SHP77 (cell line): ENCODE results near the gene RBMS2.
"Not testable (repeated sequence)": the region's sequence is repeated elsewhere in the genome, so short reads cannot be mapped to it uniquely, and the experiment has no call there.

Source experiments
- DNase-seq, 2 experiments: peaks; one replicate each; lab custom pipeline; 2025; lab: John Stamatoyannopoulos, UW

Gene RBMS2

GRCh38 chr12:56517854-56518253 is 3.8 kb upstream of the RBMS2 start:
- DNase-seq: no peak

GRCh38 chr12:56518570-56518969 is 3.0 kb upstream of the RBMS2 start:
- no peak for DNase-seq

DNA sequence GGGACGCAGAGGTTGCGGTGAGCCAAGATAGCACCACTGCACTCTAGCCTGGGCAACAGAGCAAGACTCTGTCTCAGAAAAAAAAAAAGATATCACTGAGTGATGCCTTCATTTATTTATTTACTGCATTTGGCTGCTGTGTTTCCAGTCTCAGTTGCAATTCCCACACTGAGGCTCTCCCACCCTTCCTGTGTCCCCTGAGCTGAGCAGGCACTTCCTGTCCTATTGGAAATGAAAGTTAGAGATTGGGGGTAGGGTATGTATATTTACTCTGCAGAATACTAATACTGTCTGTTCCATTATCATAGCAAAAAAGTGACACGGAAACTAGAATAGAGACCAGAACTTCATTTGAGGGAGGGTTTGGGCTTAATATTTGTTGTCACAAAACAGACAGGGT is 1.6 kb upstream of the RBMS2 start:
- DNase-seq: no peak

DNA sequence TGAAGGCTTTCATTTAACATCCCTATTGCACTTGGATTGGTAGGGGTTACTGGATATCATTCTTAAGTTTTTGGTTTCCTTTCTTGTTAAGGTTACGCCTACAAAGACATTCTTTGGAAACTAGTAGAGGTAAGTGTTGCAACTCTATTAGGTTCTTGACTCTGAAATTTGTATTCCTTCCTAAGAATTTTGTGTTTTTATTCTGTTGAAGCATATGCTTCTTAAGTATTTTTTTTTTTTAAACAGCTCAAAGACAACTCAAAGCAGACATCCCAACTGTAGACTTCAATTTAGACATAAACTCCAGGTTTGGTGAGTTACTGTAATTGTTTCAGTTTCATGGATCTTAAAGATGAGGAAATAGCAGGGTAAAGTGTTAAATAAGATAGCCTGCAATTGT is 1.1 kb upstream of the RBMS2 start:
- no peak for DNase-seq

DNA sequence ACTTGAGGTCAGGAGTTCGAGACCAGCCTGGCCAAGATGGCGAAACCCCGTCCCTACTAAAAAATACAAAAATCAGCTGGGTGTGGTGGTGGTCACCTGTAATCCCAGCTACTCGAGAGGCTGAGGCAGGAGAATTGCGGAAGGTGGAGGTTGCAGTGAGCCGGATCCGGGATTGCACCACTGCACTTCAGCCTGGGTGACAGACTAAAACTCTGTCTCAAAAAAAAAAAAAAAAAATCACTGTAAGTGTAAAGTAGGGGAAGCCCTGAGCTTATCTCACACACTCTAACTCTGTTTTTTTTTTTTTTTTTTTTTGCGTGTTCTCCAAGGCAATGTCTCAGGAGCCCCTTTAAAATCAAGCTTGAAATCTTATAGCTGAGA is 421 bp upstream of the RBMS2 start:
- no peak for DNase-seq

GRCh38 chr12:56522411-56523193 is 982 bp downstream of the RBMS2 start:
- no peak for DNase-seq

GRCh38 chr12:56528846-56529245 is 7.2 kb downstream of the RBMS2 start:
- no peak for DNase-seq

- DNase-seq: no peak
Observed at GRCh38 chr12:56529656-56530055, 8.0 kb downstream of the RBMS2 start.

DNA sequence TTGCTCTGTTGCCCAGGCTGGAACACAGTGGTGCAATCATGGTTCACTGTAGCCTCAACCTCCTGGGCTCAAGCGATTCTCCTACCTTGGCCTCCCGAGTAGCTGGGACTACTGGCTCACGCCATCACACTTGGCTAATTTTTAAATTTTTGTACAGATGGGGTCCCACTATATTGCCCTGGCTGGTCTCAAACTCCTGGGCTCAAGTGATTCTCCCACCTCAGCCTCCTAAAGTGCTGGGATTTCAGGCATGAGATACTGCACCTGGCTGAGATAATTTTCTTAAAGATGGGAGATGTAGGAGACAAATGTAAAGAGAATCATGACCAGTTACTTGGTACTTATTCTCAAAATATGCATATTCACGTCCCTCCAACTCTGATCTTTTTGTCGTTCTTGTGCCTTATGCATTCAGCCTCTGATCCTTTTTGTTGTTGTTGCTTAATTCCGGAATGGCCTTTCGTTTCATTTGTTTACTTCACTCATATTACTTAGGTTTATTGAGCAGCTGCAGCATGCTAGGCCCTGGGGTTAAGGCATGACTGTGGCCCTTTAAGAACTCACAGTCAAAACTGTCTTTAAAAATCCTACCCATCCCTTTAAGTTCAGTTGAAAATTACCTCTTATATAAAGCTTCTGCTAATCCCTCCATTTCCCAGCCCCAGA is 8.9 kb downstream of the RBMS2 start:
- no peak for DNase-seq

GRCh38 chr12:56537546-56537945 is 15.9 kb downstream of the RBMS2 start:
- DNase-seq: no peak

DNA sequence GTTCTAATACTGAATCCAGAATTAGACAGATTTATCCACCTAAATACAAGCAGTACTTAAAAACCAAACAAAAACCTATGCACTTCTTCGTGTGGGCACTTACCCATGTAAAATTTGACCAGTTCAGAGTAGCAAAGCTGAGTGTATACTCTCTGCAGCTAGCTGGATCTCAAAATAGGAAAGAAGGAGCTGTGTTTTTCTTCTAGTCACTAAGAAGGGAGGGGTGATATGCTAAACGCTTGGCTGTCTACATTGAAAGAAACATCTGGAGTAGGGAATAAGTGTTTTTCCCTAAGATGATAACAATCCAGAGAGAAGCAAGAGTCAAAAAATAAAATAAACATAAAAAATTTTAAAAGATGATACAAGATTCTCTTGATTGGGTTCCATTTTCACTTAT is 20.0 kb downstream of the RBMS2 start:
- no peak for DNase-seq

DNA sequence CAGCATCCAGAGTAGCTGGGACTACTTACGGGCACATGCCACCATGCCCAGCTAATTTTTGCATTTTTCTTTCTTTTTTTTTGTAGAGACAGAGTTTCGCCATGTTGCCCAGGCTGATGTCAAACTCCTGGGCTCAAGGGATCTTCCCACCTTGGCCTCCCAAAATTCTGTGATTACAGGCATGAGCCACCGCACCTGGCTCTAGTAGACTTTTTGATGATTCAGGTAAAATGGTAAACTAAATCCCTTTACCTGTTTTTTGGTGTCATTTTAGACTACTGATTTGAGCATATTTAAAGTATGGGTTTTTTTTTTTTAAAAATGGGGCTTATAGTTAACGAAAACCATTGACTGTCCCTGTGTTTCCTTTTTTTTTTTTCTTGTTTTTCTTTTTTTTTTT is 20.5 kb downstream of the RBMS2 start:
- DNase-seq: no peak

- no peak for DNase-seq
Observed at GRCh38 chr12:56545023-56545604, 23.5 kb downstream of the RBMS2 start.

DNA sequence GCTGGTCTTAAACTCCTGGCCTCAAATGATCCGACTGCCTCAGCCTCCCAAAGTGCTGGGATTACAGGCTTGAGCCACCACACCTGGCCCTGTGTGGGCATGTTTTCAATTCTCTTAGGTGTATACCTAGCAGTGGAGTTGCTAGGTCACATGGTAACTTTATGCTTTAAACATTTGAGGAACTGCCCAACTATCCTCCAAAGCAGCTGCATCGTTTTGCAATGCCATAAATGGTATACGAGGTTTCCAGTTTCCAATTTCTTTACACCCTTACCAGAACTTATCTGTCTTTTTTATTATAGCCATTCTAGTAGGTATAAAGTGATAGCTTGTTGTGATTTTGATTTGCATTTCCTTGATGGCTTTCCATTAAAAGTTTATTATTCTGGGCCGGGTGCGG is 25.1 kb downstream of the RBMS2 start:
- no peak for DNase-seq

DNA sequence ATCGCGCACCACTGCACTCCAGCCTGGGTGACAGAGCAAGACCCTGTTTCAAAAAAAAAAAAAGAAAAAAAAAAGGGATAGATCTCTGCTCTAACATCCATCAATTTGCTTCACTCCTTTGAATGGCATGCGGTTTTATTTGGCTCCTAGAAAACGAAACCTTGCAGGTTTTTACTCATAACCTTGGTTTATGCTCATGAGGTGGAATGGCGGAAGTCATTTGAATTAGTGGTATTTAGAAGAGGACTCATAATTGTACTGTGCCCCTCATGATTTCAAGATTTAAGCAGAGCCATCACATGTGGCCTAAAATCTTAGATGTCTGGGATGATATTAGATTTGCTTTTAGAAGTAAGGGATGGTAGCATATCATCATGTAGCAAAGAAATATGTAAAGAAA is 29.4 kb downstream of the RBMS2 start:
- no peak for DNase-seq

DNA sequence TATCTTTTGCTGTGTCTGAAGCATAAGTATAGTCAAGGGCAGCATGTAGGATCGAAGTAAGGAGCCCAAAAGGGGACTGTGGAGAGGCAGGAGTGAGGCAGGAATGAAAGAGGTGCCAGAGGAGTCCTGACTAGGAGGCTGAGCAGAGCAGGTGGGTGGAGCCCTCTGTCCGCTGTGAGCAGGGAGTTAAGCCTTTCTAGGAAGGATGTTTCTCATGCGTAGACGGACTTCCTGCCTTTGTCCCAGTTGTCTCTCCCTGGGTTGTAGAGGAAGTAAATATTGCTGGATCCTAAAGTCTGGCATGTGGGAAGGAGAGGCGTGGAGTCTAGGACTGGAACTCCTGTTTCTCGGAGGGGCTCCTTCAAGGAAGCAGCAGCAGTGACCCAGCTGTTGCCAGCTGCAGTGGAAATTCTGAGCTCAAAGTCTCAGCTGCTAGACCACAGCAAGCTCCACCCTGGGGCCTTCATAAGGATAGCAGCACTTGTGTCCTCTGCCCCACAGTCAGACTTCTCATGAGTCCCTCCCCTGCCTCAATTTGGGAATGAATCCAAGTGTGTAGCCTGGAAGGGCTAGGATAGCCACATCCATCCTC is 44.0 kb downstream of the RBMS2 start:
- peak; percentile 21 to 48 for DNase-seq

DNA sequence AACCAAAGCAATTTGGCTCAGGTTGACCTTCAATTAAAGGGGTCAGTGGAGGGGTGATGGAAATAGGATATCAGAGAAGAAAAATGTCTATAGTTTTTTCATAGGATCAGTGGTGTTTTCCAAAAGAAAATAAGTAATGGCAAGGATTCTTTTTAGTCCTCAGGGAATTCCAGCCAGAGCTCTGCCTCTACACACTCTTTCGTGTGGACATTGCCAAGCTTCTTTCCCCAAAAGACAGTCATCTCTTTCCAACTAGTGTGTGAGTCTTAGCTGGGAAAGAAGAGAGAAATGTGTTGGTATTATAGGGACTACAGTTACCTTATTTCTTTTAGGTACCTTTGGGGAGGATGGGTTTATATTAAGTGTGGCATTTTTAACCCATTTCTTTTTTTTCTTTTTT is 46.5 kb downstream of the RBMS2 start:
- no peak for DNase-seq

DNA sequence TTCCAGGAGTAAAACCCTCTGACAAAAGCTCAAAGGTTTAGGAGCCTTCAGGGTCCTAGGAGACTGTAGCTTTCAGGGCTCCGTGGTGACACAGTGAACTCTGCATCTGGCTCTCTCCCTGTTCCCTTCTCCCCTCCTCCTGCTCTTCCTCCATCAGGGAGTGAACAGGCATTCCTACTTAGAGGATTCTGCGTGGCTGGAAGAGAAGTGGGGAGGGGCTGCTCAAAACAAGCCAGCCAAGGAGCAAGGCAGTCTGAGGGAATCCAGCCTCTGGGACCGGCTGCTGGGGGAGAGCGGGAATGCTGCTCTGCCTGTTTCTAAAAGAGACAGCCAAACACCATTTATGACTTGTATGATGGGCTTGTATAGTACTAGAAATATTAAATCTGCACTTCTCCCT is 49.5 kb downstream of the RBMS2 start:
- DNase-seq: no peak

- DNase-seq: no peak
Observed at GRCh38 chr12:56572288-56572687, 50.7 kb downstream of the RBMS2 start.

DNA sequence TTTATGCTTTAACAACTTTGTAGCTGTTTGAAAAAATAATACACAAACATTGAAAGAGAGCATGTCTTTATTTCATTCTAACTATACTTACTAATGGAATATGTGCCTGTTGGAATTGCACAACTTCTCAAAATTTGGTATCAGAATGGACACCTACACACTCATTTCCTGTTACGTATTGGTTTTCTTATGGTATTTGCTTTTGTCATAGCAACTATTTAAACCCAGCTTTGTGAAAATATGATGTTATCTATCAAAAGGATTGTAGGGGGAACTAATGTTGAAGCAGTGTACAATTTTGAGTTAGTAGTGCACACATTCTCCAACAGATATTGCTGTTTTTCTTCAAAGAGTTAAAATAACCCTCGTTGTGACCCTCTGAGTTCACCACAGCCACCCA is 52.6 kb downstream of the RBMS2 start:
- no peak for DNase-seq

DNA sequence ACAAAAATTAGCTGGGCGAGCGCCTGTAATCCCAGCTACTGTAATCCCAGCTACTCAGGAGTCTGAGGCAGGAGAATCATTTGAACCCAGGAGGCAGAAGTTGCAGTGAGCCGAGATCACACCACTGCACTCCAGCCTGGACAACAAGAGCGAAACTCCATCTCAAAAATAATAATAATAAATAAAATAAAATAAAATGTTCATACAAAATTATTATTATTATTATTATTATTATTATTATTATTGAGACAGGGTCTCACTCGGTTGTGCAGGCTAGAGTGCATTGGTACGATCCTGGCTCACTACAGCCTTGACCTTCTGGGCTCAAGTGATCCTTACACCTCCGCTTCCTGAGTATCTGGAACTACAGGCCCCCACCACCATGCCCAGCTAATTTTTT is 55.6 kb downstream of the RBMS2 start:
- DNase-seq: not testable (repeated sequence)

- no peak for DNase-seq
Observed at GRCh38 chr12:56578983-56579546, 57.4 kb downstream of the RBMS2 start.
